GM10266 (cell line): ENCODE results near the gene HOXC4.
A peak's percentile ranks its signal among the peaks of the same experiment; 100 is the strongest.

Experiments
- DNase-seq: peaks from one replicate; pipeline ENCODE4 v3.0.0; 2012; ENCODE audit errors: extremely low spot score
- TF ChIP-seq, protein P1 (sequence below): IDR thresholded peaks from 2 replicates; pipeline ENCODE4 v1.5.1; 2012; ENCODE audit warnings: mild to moderate bottlenecking, low read depth; ENCODE audit not compliant: control insufficient read depth, insufficient read depth; ENCODE audit errors: missing control alignments

The HOXC4 gene

GRCh38 chr12:54012631-54013409 lies 40.8 kb upstream of the HOXC4 start:
- TF ChIP-seq, protein P1, sequence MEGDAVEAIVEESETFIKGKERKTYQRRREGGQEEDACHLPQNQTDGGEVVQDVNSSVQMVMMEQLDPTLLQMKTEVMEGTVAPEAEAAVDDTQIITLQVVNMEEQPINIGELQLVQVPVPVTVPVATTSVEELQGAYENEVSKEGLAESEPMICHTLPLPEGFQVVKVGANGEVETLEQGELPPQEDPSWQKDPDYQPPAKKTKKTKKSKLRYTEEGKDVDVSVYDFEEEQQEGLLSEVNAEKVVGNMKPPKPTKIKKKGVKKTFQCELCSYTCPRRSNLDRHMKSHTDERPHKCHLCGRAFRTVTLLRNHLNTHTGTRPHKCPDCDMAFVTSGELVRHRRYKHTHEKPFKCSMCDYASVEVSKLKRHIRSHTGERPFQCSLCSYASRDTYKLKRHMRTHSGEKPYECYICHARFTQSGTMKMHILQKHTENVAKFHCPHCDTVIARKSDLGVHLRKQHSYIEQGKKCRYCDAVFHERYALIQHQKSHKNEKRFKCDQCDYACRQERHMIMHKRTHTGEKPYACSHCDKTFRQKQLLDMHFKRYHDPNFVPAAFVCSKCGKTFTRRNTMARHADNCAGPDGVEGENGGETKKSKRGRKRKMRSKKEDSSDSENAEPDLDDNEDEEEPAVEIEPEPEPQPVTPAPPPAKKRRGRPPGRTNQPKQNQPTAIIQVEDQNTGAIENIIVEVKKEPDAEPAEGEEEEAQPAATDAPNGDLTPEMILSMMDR = no peak
- DNase-seq = no peak

GRCh38 chr12:54014377-54015017 lies 39.1 kb upstream of the HOXC4 start:
- TF ChIP-seq, protein P1 = no peak
- DNase-seq = no peak

- TF ChIP-seq, protein P1 = no peak
Measured at GRCh38 chr12:54015018-54015931, 38.4 kb upstream of the HOXC4 start.

DNA sequence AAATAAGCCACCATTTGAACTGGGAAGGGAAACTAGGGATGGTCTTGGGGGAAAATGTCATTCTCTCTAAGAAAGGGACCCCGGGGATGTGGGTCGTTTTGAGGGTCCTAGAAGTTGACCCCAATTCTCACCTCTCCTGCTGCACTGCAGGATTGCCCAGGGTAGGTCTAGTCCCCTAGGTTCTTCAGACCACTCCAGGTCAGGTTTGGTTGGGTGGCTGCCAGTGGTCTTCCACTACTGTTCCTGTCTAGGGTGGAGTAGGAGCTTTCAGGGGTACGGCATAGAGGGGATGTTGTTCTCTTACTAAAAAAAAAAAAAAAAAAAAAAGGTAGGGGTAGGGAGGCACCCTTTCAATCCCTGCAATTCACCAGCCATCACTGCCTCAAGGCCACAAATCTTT lies 37.6 kb upstream of the HOXC4 start:
- no peak for DNase-seq
- TF ChIP-seq, protein P1 = no peak

More at GRCh38 chr12:54015018-54015931, 38.4 kb upstream of the HOXC4 start:
- no peak for DNase-seq

GRCh38 chr12:54016478-54016964 lies 37.1 kb upstream of the HOXC4 start:
- DNase-seq = no peak
- TF ChIP-seq, protein P1 = no peak

DNA sequence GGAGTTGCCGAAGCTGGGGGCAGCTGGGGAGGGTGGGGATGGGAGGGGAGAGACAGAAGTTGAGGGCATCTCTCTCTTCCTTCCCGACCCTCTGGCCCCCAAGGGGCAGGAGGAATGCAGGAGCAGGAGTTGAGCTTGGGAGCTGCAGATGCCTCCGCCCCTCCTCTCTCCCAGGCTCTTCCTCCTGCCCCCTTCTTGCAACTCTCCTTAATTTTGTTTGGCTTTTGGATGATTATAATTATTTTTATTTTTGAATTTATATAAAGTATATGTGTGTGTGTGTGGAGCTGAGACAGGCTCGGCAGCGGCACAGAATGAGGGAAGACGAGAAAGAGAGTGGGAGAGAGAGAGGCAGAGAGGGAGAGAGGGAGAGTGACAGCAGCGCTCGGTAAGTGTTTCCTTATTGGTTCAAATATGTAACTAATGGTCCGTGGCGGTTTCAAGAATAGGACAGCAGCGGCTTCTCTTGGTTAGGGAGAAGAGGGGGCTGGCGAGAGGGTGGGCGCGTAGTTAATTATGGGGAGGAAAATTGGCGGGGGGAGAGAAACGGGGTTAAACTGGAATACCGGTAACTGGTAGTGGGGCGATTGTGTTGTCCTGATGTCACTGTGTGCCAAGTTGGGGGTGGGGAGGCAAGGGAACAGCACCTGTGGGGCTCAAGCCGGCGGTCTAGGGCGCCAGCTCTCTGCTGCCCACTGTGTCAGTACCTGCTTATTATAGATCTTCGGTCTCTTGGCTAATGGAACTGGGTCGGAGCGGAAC lies 36.4 kb upstream of the HOXC4 start:
- TF ChIP-seq, protein P1 = no peak
- peak; percentile 64 for DNase-seq
